HepG2 (cell line): ENCODE results near the gene RAP1GAP2. TPM values are rescaled to one million over a fixed set of nuclear protein-coding genes. Genes with fewer than 3 reads are reported as not detected.

Source experiments
- ATAC-seq: fragments of 200-7000 bp; cut with Tn5 transposase; 3 replicates; pipeline ENCODE4 v1.9.1; 2020; ENCODE audit warnings: mild to moderate bottlenecking, moderate library complexity
- BruUV-seq: library from RNA; stranded (reverse); fragments of 400-500 nt; replicated peaks from 2 replicates; lab custom pipeline; 2021; lab: Mats Ljungman, UMichigan
- CTCF ChIA-PET: fragments of 300-600 bp; formaldehyde crosslinking; extraction: SDS; loops from one replicate; lab custom pipeline; 2021; ENCODE audit warnings: low total read pairs, inconsistent platforms, low intra/inter-chr PET ratio; lab: Yijun Ruan, JAX
- POLR2A ChIA-PET: fragments of 350-600 bp; sonication (Branson Sonifier 250); formaldehyde crosslinking; loops from one replicate; lab custom pipeline; 2020; ENCODE audit warnings: antibody characterized with exemption, inconsistent platforms; lab: Yijun Ruan, JAX
- DNase-seq: peaks from one replicate; pipeline ENCODE4 v3.0.0-alpha.2; 2015; ENCODE audit warnings: low spot score
- FAIRE-seq: peaks from 3 replicates; lab custom pipeline; 2011; peaks lifted over from hg19 to GRCh38; lab: Jason Lieb, UNC
- H2AFZ ChIP-seq: one replicate; pipeline ENCODE4 v1.6.1; 2011; ENCODE audit warnings: low read length, inconsistent platforms
- H3K27ac ChIP-seq: fragments of 300-600 bp; 3 replicates; pipeline ENCODE4 v1.8.0; 2011; ENCODE audit warnings: mixed run types, mild to moderate bottlenecking, mixed read lengths, low read length, inconsistent platforms; ENCODE audit not compliant: insufficient read depth; ENCODE audit errors: extremely low read length
- H3K27me3 ChIP-seq, 2 experiments: fragments of 200-600 bp in 1 of 2; 2 replicates in 1 of 2; 3 replicates in 1 of 2; pipeline versions ENCODE4 v1.6.0 to v1.8.0; 2011; ENCODE audit warnings: low read length in 2 of 2, mild to moderate bottlenecking in 2 of 2, moderate library complexity in 2 of 2, inconsistent platforms in 1 of 2; ENCODE audit not compliant: insufficient read depth in 2 of 2, control insufficient read depth in 1 of 2
- H3K36me3 ChIP-seq, 2 experiments: fragments of 200-600 bp in 1 of 2; replicated peaks in 1 of 2; 2 replicates in 1 of 2; 3 replicates in 1 of 2; pipeline versions ENCODE4 v1.5.1 to v1.8.0; 2011; ENCODE audit warnings: low read length in 2 of 2, inconsistent platforms in 1 of 2; ENCODE audit not compliant: insufficient read depth in 2 of 2, control insufficient read depth in 1 of 2
- H3K4me1 ChIP-seq: 2 replicates; pipeline ENCODE4 v1.5.1; 2012; ENCODE audit warnings: low read length, inconsistent platforms; ENCODE audit not compliant: insufficient read depth
- H3K4me2 ChIP-seq: 2 replicates; pipeline ENCODE4 v1.6.0; 2011; ENCODE audit warnings: low read depth, low read length, inconsistent platforms
- H3K4me3 ChIP-seq, 3 experiments: fragments of 200-600 bp in 1 of 3; sonication (generic), shearing (Covaris generic) in 1 of 3; replicated peaks in 1 of 3; 2 replicates each; pipeline ENCODE4 v1.5.1; 2011 to 2016; ENCODE audit warnings: low read length in 3 of 3, inconsistent platforms in 2 of 3, low read depth in 2 of 3, mild to moderate bottlenecking in 2 of 3, control low read depth in 1 of 3, mixed read lengths in 1 of 3; ENCODE audit not compliant: insufficient read depth in 1 of 3
- H3K79me2 ChIP-seq: one replicate; pipeline ENCODE4 v1.6.1; 2011; ENCODE audit warnings: low read length, inconsistent platforms; ENCODE audit not compliant: insufficient read depth
- H3K9ac ChIP-seq: 2 replicates; pipeline ENCODE4 v1.6.0; 2011; ENCODE audit warnings: mild to moderate bottlenecking, low read depth, low read length, inconsistent platforms; ENCODE audit not compliant: insufficient read depth
- H3K9me3 ChIP-seq: 2 replicates; pipeline ENCODE4 v1.5.1; 2012; ENCODE audit warnings: mild to moderate bottlenecking, low read length
- H4K20me1 ChIP-seq: 2 replicates; pipeline ENCODE4 v1.6.0; 2011; ENCODE audit warnings: inconsistent platforms, mild to moderate bottlenecking, low read length, moderate library complexity; ENCODE audit not compliant: insufficient read depth
- ARNT2 ChIP-seq: sonication (generic); formaldehyde crosslinking; IDR thresholded peaks from 2 replicates; pipeline ENCODE4 v1.8.0; 2022; ENCODE audit warnings: mild to moderate bottlenecking, low read depth, missing genetic modification reagents, moderate library complexity
- ESRRA ChIP-seq: sonication (generic); formaldehyde crosslinking; IDR thresholded peaks from 2 replicates; pipeline ENCODE4 v1.5.1; 2020; ENCODE audit warnings: mild to moderate bottlenecking, low read depth, missing genetic modification reagents
- HOXA7 ChIP-seq: sonication (generic); formaldehyde crosslinking; IDR thresholded peaks from 2 replicates; pipeline ENCODE4 v1.8.1; 2022; ENCODE audit warnings: mild to moderate bottlenecking, missing genetic modification reagents, moderate library complexity
- NFYC ChIP-seq: IDR thresholded peaks from 2 replicates; pipeline ENCODE4 v1.6.1; 2016; ENCODE audit warnings: missing genetic modification reagents, missing compliant biosample characterization
- SMYD3 ChIP-seq: sonication (generic); formaldehyde crosslinking; IDR thresholded peaks from 2 replicates; pipeline ENCODE4 v1.8.1; 2023; ENCODE audit warnings: mild to moderate bottlenecking, missing genetic modification reagents
- ZFP36 ChIP-seq: fragments of 150-350 bp; IDR thresholded peaks from 2 replicates; pipeline ENCODE4 v1.6.1; 2018; ENCODE audit warnings: borderline replicate concordance, low read length, low read depth; ENCODE audit not compliant: partially characterized antibody
- ZNF724P ChIP-seq: sonication (generic); formaldehyde crosslinking; IDR thresholded peaks from 2 replicates; pipeline ENCODE4 v1.8.0; 2022; ENCODE audit warnings: missing genetic modification reagents, borderline replicate concordance
- WGBS: methylation state at CpG from one replicate; pipeline ENCODE4 v1.1.6; 2017; ENCODE audit warnings: low lambda C conversion rate; 5-methylcytosine and 5-hydroxymethylcytosine counted together
- in situ Hi-C: cut with HindIII; loops from 2 replicates; pipeline ENCODE4 v1.10.0; 2017; ENCODE audit warnings: low pct_unique_long_range_greater_than_20kb; ENCODE audit not compliant: extremely low pct_ligation_motif_present
- intact Hi-C: fragments of 100-400 bp; cut with micrococcal nuclease; formaldehyde crosslinking; loops from one replicate; pipeline ENCODE4 v1.10.0; 2022; ENCODE audit not compliant: unreplicated experiment
- polyA plus RNA-seq, 8 experiments: library from polyadenylated mRNA; depleted of rRNA in 3 of 8; stranded (reverse) in 7 of 8; unstranded in 1 of 8; fragments of >200 nt; fragmentation: Illumina TruSeq in 4 of 8; extraction: Trizol in 4 of 8; gene quantifications; 2 replicates each; pipeline versions ENCODE4 v1.2.1 to v1.2.3, GENCODE V29; 2011 to 2016; ENCODE audit warnings: low read depth in 4 of 8, missing spikeins in 1 of 8, mixed read lengths in 1 of 8; ENCODE audit not compliant: insufficient read depth in 1 of 8
- total RNA-seq, 5 experiments: library from RNA; depleted of rRNA; stranded (reverse); fragments of >200 nt; fragmentation: Illumina TruSeq; extraction: Trizol; gene quantifications; 2 replicates each; pipeline ENCODE4 v1.2.3, GENCODE V29; 2016; ENCODE audit warnings: low read depth in 1 of 5
- TF ChIP-seq, protein P1 (sequence below): sonication (generic); formaldehyde crosslinking; IDR thresholded peaks from 2 replicates; pipeline ENCODE4 v1.4.0; 2020; ENCODE audit warnings: missing genetic modification reagents, mild to moderate bottlenecking, borderline replicate concordance

The RAP1GAP2 gene
- total and polyA plus RNA-seq, 2 of the 13 experiments (the other 11 are each of a cell fraction or from before 2014, with no cell fraction given), result 10.9 to 12.0 TPM

DNA sequence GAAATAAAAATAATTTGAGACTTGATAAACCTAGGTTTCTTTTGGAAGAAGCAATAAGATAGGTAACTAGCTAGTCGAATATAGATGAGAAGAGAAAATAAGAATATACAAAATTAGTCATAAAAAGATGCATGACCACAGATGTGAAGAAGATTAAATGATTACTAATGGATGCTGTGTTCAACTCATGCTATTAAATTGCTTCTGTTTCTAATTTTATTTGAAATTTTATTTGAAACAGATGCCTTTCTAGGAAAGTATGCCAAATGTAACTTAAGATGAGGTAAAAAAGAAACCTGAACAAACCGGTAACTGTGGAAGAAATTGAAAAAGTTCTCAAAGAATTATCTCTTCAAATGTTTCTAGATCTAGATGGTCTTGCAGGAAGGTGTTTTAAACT lies 175.6 kb downstream of the RAP1GAP2 start:
- no TSS peak for BruUV-seq
- Histone ChIP-seq H3K79me2 (peaks cover 4% of the 10 kb centered on the region), H4K20me1 (no peaks in the 10 kb centered on the region), H2AFZ (no peak overlapping the region), H3K4me1 (peaks cover 21% of the 10 kb centered on the region), H3K27ac (no peak overlapping the region), H3K4me3 (no peak overlapping the region), H3K9ac (no peak overlapping the region), H3K9me3 (no peaks in the 10 kb centered on the region), H3K36me3 (no peaks in the 10 kb centered on the region), H3K4me2 (no peak overlapping the region), H3K27me3 (no peaks in the 10 kb centered on the region; a peak in 1 of 5 replicates)
- FAIRE-seq (no peak), ATAC-seq (no peak), DNase-seq (no peak)
- intact Hi-C loops, result no loop called here
- TF ChIP-seq ZFP36 (no peak), HOXA7 (CRISPR knock-in tag) (no peak), ARNT2 (CRISPR knock-in tag) (no peak), ZNF724P (CRISPR knock-in tag) (no peak), NFYC (CRISPR knock-in tag) (no peak), SMYD3 (CRISPR knock-in tag) (no peak), ESRRA (no peak)
- TF ChIP-seq, protein P1, sequence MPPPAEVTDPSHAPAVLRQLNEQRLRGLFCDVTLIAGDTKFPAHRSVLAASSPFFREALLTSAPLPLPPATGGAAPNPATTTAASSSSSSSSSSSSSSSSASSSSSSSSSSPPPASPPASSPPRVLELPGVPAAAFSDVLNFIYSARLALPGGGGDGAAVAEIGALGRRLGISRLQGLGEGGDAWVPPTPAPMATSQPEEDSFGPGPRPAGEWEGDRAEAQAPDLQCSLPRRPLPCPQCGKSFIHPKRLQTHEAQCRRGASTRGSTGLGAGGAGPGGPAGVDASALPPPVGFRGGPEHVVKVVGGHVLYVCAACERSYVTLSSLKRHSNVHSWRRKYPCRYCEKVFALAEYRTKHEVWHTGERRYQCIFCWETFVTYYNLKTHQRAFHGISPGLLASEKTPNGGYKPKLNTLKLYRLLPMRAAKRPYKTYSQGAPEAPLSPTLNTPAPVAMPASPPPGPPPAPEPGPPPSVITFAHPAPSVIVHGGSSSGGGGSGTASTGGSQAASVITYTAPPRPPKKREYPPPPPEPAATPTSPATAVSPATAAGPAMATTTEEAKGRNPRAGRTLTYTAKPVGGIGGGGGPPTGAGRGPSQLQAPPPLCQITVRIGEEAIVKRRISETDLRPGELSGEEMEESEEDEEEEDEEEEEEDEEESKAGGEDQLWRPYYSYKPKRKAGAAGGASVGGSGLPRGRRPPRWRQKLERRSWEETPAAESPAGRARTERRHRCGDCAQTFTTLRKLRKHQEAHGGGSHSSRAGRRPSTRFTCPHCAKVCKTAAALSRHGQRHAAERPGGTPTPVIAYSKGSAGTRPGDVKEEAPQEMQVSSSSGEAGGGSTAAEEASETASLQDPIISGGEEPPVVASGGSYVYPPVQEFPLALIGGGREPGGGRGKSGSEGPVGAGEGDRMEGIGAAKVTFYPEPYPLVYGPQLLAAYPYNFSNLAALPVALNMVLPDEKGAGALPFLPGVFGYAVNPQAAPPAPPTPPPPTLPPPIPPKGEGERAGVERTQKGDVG, result no peak
- WGBS, result 89% methylated on average over 2 of the region's 2 CpGs
- ChIA-PET POLR2A (no interaction called here), CTCF (no interaction called here)
- in situ Hi-C loops, result no loop called here
